Measurements from ENCODE around the gene SHE.

The SHE gene

DNA sequence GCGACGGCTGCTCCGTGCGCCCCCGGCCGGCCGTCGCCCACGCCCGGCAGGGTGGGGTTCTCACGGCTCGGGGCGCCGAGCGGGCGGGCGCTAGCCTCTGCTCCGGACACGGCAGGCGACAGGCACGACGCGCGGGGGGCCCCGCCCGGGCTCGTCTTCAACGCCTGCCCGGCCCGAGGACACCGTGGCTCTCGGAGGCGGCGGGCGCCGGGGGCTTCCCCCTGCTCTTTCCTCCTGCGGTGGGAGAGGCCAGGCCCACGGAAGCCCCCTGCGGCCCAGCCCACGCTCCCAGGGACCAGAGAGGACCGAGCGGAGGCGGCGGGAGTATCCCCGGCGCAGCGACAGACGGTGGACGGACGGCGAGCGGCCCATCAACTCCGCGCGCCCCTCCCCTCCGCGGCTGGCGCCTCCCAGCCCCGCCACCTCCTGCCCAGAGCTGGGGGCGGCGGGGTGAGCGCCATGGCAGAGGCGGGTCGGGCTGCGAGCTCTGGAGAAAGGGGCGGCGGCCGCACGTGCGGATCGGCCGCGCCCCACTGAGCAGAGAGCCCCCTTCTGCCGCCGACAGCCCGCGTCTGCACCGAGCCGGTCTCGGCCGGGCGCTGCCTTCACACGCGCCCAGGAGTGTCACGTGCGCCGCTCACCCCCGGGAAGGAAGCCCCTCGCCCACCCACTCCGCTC is at the start of gene SHE, which contains the start of gene TDRD10:
TSS of gene SHE (minus strand) at position 347 of the 678 bp plus-strand sequence. CDS start 386 bp downstream, outside the sequence.
TSS of gene TDRD10 (plus strand) at position 154 of the 678 bp plus-strand sequence. CDS start 4,685 bp downstream, outside the sequence.
- H3K27me3 ChIP-seq (ENCODE audit: insufficient read depth, low read length, poor library complexity, severe bottlenecking), result no peaks in the 10 kb centered on the region
- H3K4me3 ChIP-seq (ENCODE audit: low read length, poor library complexity, severe bottlenecking), result no peak within 1 kb of the TSS
- no peak within 1 kb of the TSS for H3K4me2 ChIP-seq (ENCODE audit: low read depth, low read length, poor library complexity, severe bottlenecking)

DNA sequence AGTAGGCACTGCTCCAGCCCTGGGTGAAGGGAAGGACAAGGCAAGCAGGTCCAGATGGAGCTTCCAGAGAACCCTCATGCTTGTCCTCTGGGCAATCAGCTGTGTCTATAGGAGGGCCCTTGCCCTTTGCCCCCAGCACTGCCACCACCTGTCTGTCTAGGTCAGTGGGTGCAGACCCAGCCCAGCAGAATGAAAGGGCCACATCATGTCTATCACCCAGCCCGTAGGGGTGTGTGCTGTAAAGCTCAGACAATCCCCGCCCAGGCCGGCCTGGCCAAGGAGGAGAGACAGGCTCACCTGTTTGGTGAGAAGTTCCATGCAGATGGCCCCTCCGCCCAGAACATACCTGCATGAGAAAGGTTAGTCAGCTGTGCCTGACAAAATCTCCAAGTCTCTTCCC is 49.3 kb upstream of the SHE start:
- peaks cover 26% of the 10 kb centered on the region for H3K4me1 ChIP-seq (ENCODE audit: insufficient read depth, low read length, poor library complexity, severe bottlenecking)
- peaks cover 67% of the 10 kb centered on the region; the same call in 1 of the 2 replicates for H3K36me3 ChIP-seq (ENCODE audit: insufficient read depth, low read length)
- H3K9me2 ChIP-seq (replicated peaks; ENCODE audit: low read depth, low read length), result no peaks in the 10 kb centered on the region

More for the DNA sequence above, at the start of gene SHE, which contains the start of gene TDRD10:
- peaks cover 4% of the 10 kb centered on the region for H3F3A ChIP-seq (ENCODE audit: low read depth)
- H3K36me3 ChIP-seq (ENCODE audit: insufficient read depth, low read length), result no peaks in the 10 kb centered on the region
- H3K9ac ChIP-seq (ENCODE audit: low read depth, low read length, poor library complexity, severe bottlenecking), result no peak within 1 kb of the TSS
- no peaks in the 10 kb centered on the region for H3K79me2 ChIP-seq (ENCODE audit: insufficient read depth, low read length)
- no peaks in the 10 kb centered on the region for H4K20me1 ChIP-seq (ENCODE audit: insufficient read depth, low read length, poor library complexity, severe bottlenecking)
- H2AFZ ChIP-seq (ENCODE audit: low read length), result no peak within 1 kb of the TSS
- no peaks in the 10 kb centered on the region for H3K9me2 ChIP-seq (replicated peaks; ENCODE audit: low read depth, low read length)
- peaks cover 16% of the 10 kb centered on the region for H3K4me1 ChIP-seq (ENCODE audit: insufficient read depth, low read length, poor library complexity, severe bottlenecking)
- TF ChIP-seq, protein P1, sequence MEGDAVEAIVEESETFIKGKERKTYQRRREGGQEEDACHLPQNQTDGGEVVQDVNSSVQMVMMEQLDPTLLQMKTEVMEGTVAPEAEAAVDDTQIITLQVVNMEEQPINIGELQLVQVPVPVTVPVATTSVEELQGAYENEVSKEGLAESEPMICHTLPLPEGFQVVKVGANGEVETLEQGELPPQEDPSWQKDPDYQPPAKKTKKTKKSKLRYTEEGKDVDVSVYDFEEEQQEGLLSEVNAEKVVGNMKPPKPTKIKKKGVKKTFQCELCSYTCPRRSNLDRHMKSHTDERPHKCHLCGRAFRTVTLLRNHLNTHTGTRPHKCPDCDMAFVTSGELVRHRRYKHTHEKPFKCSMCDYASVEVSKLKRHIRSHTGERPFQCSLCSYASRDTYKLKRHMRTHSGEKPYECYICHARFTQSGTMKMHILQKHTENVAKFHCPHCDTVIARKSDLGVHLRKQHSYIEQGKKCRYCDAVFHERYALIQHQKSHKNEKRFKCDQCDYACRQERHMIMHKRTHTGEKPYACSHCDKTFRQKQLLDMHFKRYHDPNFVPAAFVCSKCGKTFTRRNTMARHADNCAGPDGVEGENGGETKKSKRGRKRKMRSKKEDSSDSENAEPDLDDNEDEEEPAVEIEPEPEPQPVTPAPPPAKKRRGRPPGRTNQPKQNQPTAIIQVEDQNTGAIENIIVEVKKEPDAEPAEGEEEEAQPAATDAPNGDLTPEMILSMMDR (conservative IDR thresholded peaks at IDR 0.05; ENCODE audit: low read length), result no peak
- no peak for TF ChIP-seq EZH2phosphoT487 (IDR thresholded peaks at IDR 0.05; ENCODE audit: borderline replicate concordance)
- H3K9me3 ChIP-seq (ENCODE audit: insufficient read depth, low read depth, low read length), result no peaks in the 10 kb centered on the region

DNA sequence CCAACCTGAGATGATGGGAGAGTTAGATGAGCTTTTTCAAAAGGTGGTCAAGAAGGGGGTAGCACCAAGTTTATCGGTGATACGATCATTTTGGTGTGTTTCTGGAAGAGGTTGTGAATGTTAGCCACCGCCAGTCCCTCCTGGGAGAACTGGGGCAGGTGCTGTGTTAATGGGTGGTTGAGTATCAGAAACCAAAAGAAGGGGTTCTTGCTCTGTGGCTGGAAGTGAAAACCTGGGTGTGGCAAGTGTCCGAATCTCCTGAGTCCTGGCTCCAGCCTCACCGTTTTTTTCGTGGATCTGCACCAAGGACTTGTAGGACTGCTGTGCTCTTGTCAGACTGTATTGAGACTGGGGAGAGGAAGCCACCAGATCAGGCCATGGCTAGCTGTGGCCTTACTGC is 48.4 kb upstream of the SHE start:
- no peaks in the 10 kb centered on the region for H3K9me3 ChIP-seq (ENCODE audit: insufficient read depth, low read depth, low read length)
- H3K36me3 ChIP-seq (ENCODE audit: insufficient read depth, low read length), result peaks cover 67% of the 10 kb centered on the region; the same call in 1 of the 2 replicates
- H3K79me2 ChIP-seq (ENCODE audit: insufficient read depth, low read length), result peaks cover 33% of the 10 kb centered on the region
- no peak overlapping the region for H3K4me3 ChIP-seq (ENCODE audit: low read length, poor library complexity, severe bottlenecking)
- no peaks in the 10 kb centered on the region for H3K9me2 ChIP-seq (replicated peaks; ENCODE audit: low read depth, low read length)
- H3K4me2 ChIP-seq (ENCODE audit: low read depth, low read length, poor library complexity, severe bottlenecking), result no peak overlapping the region
- H2AFZ ChIP-seq (ENCODE audit: low read length), result no peak overlapping the region
- no peaks in the 10 kb centered on the region for H3K27me3 ChIP-seq (ENCODE audit: insufficient read depth, low read length, poor library complexity, severe bottlenecking)
- no peak overlapping the region for H3K9ac ChIP-seq (ENCODE audit: low read depth, low read length, poor library complexity, severe bottlenecking)
- TF ChIP-seq, protein P1 (conservative IDR thresholded peaks at IDR 0.05; ENCODE audit: low read length), result no peak
- no peak for TF ChIP-seq EZH2phosphoT487 (IDR thresholded peaks at IDR 0.05; ENCODE audit: borderline replicate concordance)
- peaks cover 19% of the 10 kb centered on the region for H4K20me1 ChIP-seq (ENCODE audit: insufficient read depth, low read length, poor library complexity, severe bottlenecking)
- H3K4me1 ChIP-seq (ENCODE audit: insufficient read depth, low read length, poor library complexity, severe bottlenecking), result peaks cover 19% of the 10 kb centered on the region
- H3F3A ChIP-seq (ENCODE audit: low read depth), result no peaks in the 10 kb centered on the region

More for the DNA sequence above, 49.3 kb upstream of the SHE start:
- H3K9ac ChIP-seq (ENCODE audit: low read depth, low read length, poor library complexity, severe bottlenecking), result no peak overlapping the region
- H3F3A ChIP-seq (ENCODE audit: low read depth), result no peaks in the 10 kb centered on the region
- H3K9me3 ChIP-seq (ENCODE audit: insufficient read depth, low read depth, low read length), result no peaks in the 10 kb centered on the region
- peaks cover 41% of the 10 kb centered on the region for H3K79me2 ChIP-seq (ENCODE audit: insufficient read depth, low read length)
- TF ChIP-seq, protein P1 (conservative IDR thresholded peaks at IDR 0.05; ENCODE audit: low read length), result no peak
- no peak for TF ChIP-seq EZH2phosphoT487 (IDR thresholded peaks at IDR 0.05; ENCODE audit: borderline replicate concordance)
- H3K27me3 ChIP-seq (ENCODE audit: insufficient read depth, low read length, poor library complexity, severe bottlenecking), result no peaks in the 10 kb centered on the region
- H3K4me3 ChIP-seq (ENCODE audit: low read length, poor library complexity, severe bottlenecking), result no peak overlapping the region
- no peak overlapping the region for H3K4me2 ChIP-seq (ENCODE audit: low read depth, low read length, poor library complexity, severe bottlenecking)
- no peak overlapping the region for H2AFZ ChIP-seq (ENCODE audit: low read length)
- H4K20me1 ChIP-seq (ENCODE audit: insufficient read depth, low read length, poor library complexity, severe bottlenecking), result peaks cover 27% of the 10 kb centered on the region

Data from Loucy (cell line).